GM18499 (cell line): Measurements from ENCODE around the gene FAM174C.

Source experiments
- ATAC-seq: cut with Tn5 transposase; IDR thresholded peaks from one replicate; pipeline ENCODE4 v1.9.1; 2021; ENCODE audit warnings: moderate number of reproducible peaks; ENCODE audit not compliant: insufficient read depth, unreplicated experiment

The FAM174C gene

DNA sequence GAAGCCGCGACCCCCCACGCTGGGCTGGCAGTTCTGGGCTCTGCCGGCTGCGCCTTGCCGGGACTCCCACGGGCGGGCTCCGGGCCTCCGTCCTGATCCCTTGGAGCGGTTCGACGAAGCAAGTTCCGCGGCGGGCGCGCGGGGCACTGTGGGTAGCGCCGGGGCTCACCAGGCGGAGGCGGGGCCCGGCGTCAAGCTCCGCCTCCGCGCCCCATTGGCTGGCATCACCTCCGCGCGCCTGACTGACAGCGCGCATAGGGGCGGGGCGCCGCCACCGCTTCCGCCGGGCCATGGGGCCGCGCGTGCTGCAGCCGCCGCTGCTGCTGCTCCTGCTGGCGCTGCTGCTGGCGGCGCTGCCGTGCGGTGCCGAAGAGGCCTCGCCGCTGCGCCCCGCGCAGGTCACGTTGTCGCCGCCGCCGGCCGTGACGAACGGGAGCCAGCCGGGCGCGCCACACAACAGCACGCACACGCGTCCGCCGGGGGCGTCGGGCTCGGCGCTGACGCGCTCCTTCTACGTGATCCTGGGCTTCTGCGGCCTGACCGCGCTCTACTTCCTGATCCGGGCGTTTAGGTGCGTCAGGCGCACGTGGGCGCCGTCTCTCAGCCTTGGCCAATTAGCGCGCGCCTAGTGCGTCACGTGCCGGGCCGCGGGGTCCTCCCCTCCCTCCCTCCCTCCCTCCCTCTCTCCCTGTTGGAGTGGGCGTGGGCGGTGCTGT lies at the start of gene FAM174C:
Gene FAM174C (plus strand): TSS at position 271 of the 716 bp plus-strand sequence. CDS start 20 bp downstream, at position 291.
- ATAC-seq: peak; percentile 42

DNA sequence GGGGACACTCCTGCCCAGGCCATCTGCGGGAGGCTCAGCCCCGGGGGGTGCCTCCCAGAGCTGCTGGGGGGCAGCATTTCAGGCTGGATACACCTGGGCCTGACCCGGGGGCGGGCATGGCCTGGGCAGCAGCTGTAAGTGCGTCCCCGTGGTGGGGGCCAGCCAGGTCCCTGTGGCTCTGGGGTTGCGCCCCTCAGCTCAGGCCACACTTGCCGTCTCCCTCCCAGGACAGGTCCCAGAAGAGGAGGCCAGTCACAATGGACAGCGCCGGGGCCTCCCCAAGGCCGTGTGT lies 49.2 kb upstream of the FAM174C start:
- no peak for ATAC-seq

DNA sequence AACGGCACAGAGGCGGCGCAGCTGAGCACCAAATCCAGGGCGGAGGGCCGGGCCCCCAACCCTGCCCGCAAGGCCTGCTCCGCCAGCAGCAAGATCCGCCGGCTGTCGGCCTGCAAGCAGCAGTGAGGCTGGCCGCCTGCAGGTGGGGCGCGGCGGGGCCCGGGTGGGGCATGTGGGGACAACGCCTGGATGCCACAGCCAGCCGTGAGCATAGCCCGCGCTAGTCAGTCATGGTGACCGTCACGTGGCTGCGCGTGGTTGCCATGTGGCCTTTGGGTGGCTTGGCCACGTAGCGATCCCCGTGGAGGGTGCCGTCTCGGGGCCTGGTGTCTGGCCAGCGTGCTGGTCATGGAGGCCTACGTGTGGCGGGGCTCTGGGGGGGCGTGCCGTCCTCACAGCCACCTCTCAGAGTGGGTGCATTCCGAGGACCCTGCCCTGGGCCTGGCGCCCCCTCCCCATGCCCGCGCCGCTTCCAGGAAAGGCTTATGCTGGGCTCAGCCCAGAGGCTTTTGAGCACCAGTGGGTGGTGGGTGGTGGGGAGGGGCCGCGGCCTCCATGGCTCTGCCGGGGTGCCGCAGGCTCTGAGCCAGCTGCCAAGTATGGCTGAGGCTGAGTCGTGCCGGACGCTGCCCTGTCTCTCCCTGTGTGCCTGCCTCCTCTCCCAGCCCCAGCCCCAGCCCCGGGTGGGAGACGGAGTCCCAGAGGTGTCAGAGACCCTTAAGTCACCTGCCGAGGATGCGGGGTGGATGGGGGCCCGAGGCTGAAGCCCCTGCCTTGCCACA lies 48.6 kb upstream of the FAM174C start:
- no peak for ATAC-seq

DNA sequence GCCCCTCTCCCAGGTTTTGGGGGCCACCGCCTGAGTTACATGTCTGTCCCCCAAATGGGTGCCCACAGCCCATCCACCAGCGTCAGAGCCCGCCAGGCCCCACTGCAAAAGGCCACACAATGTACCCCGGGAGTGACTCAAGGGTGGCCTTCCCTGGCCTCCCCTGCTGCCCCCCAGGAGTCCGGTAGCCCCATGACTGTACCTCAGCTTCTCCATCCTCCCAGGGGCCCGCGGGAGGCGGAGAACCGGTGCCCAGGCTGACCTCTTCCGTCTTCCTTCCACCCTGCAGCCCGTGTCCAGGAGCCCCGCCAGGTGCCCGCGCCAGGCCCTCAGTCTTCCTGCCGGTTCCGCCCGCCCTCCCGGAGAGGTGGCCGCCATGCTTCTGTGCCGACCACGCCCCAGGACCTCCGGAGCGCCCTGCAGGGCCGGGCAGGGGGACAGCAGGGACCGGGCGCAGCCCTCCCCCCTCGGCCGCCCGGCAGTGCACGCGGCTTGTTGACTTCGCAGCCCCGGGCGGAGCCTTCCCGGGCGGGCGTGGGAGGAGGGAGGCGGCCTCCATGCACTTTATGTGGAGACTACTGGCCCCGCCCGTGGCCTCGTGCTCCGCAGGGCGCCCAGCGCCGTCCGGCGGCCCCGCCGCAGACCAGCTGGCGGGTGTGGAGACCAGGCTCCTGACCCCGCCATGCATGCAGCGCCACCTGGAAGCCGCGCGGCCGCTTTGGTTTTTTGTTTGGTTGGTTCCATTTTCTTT lies 47.9 kb upstream of the FAM174C start:
- ATAC-seq: no peak

DNA sequence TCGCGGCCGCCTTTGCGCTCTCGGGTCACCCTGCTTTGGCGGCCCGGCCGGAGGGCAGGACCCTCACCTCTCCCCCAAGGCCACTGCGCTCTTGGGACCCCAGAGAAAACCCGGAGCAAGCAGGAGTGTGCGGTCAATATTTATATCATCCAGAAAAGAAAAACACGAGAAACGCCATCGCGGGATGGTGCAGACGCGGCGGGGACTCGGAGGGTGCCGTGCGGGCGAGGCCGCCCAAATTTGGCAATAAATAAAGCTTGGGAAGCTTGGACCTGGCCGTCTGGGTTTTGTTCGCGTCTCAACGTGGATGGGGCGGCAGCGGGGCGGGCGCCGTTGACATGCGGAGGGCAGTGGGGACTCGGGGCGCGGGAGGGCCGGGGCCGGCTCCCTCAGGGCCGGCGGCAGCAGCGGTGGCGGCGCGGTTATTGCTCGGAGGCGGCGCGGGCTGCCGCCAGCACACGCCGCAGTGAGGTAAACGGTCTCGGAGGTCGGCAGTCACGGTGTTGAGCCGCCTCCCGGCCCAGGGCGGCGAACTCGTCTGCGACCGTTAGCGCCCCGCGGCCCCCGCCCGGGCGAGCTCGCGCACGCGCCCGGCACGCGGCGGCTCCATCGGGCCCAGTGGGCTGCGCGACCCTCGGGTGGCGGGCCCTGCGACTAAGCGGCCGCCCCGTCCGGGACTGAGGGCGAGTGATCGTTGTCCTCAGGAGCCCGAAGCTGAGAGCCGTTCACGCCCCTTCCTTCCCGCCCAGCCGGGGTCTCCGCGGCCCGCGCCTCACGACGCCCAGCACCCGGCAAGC lies 47.0 kb upstream of the FAM174C start:
- no peak for ATAC-seq

DNA sequence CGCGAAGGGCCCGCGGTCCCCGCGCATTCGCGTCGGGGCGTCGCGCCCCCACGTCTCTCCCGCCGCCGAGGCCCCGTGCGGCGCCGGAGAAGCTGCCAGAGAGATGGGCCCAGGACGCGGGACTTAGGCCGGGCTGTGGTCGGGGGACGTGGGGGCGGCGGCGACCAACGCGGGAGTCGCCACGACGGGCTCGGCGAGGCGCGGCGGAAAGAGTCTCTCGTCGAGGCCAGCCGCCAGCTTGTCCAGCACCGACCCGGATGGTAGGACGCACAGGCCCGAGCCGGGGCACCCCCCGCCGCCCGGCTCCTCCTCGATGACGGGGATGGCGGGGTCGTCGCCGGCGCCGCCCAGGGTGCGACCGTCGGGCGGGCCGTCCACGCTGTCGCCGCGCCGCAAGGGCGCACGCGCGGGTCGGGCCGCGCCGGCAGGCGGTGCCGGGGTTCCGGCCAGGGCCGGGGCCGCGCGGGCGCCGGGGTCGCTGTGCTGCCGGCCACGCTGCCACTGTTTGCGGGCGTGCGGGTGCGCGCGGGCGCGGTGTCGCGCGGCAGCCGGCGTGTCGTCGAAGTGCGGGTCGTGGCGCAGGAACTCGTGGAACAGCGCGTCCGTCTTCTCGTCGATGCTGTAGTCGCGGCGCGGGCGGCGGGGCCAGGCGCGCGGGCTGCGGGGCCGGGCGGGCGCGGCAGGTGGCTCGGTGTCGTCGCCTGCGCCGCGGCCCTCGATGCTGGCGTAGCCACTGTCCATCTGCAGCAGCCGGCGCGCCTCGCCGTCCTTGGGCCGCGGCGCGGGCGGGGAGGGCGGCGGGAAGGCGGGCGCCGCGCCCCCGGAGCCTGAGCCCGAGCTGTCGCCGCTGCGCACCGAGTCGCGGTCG lies 46.0 kb upstream of the FAM174C start:
- ATAC-seq: no peak

DNA sequence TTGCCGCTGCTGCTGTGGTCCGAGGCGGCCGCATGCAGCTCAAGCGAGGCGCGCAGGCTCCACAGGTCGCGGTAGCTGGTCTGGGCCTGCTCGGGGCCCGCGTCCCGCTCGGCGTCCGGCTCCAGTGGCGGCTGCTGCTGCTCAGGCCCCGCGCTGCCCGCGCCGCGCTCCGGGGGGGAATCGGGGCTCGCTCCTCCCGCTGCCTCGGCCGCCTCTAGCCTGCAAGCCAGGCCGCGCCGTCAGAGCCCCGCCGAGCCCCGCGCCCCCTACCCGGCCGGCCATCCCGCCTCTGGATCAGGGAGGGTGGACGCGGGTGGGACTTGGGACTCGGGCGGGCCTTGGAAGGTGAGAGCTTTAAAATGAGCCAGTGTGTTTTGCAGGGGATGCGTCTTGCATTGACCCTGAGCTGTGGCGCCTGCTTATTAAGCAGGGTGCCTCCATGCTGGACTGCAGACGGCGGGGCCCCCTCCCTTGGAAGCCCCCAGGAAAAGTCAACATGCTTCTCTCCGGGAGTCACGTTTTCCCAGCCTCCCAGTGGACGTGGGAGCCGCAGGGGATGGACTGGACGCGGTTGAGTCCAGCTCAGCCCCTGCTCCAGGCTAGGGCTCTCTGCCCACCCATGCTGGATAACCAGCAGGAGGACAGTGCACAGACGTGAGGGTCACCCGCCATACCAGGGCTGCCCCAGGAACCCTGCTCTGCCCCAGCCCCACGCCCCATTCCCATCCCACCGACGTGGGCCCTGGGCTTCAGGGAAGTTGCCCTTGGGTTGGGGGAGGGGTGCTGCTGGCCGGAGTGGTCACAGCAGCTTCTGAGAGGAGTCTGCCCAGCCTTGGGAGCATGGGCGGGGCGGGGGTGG lies 45.2 kb upstream of the FAM174C start:
- ATAC-seq: no peak

DNA sequence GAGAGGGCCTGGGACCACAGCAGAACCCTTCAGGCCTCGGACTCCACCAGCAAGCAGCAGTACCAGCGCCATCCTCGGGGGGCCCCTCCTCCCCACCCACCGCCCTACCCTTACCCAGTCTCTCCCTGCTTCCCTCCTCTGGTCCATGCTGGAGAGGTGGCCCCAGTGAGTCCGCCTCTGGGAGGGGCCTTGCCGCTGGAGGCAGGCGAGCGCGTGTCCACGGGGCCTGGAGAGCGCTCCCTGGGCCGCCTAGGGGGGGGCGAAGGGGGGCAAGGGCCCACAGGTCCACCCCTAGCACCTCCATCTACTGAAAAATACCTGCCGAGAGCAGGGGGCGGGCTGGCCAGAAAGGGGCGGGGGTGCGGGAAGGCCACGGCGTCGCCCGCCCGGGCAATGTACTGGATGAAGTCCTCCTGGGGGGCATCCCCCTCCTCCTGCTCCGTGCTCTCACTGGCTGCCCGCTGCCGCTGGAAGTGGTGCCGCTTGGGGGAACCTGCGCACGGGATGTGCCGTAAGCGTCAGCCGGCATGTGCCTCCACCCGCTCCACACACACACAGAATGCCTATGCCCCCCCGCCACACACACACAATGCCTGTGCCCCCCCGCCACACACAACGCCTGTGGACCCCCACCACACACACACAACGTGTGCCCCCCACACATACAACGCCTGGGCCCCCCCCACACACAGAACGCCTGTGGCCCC lies 44.4 kb upstream of the FAM174C start:
- ATAC-seq: no peak

DNA sequence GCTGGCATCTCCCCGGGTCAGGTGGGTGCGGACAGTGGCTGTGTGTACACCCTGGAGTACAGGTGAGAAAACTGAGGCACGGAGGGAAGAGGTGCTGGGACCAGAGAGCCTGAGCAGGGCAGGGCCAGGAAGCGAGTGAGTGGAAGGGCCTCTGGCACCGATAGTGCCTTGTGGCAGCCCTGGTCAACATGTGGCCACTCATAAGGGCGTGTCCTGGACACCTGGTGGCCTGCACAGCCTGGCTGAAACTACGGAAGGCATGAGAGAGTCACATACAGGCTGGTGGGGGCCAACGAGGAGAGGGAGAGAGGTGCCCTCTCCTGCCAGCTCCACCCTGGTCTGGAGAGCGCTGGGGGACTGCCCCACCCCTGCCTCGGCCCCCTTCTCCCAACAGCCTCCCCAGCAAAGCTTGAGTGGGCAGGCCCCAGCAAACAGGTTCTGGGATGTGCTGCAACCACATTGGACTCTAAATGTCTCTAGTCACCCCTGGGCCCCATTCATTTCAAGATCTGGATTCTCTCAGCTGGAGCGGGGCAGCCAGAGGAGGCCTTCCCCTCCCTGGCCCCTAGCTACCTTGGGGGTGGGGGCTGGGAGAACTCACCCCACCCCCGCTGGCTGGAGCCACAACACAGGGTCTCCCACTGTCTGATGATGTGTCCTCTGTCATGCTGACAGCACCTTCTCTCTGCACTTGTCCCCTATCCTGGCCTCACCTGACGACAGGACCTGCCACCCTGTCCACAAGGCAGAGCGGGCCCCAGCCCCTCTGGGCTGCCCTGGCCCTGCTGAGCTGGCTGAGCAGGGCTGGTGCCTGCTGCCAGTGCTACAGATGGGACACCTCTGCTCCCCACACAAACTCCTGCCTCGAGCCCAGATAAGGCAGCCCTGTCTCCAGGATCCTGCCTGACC lies 43.3 kb upstream of the FAM174C start:
- no peak for ATAC-seq

DNA sequence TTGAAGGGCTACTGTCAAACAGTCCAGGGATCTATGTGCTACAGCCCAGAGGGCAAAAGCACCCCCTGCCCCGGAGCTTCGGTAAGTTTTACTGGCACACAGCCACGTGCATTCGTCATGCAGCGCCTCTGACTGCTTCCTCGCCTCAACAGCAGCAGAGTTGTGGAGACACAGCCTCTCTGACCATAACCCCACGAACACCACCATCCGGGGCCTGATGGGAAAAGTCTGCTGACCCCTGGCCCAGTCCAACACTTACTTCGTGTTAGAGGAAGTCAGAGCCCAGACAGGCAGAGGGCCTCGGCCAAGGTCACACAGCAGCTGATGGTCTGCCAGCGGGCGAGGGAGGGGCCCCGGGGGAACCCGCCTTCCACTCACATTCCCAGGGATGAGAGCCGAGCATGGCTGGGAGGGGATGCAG lies 42.7 kb upstream of the FAM174C start:
- ATAC-seq: no peak

DNA sequence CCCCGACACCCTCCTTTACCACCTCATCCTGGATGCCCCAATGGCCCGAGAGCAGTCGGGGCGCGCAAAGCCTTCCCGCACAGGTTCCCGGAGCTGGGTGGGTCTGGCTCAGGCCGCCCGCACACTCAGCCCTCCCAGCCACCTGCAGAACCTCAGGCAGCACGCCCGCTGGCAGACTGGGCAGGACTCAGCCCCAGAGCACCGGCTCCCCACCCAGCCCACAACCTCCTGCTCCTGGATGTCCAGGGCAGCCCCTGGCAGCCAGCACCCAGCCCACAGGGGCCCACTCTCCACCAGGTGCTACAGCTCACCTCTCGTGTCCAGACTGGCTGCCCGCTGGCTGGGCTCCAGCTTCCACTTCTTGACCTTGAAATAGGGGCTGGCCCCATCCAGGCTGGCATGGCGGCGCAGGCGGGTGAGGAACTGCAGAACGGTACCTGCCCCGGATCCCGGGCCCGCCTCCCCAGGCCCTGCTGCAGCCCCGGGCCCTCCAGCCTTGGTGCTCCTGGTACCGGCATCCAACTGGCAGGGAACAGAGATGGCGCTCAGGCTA lies 42.1 kb upstream of the FAM174C start:
- no peak for ATAC-seq

DNA sequence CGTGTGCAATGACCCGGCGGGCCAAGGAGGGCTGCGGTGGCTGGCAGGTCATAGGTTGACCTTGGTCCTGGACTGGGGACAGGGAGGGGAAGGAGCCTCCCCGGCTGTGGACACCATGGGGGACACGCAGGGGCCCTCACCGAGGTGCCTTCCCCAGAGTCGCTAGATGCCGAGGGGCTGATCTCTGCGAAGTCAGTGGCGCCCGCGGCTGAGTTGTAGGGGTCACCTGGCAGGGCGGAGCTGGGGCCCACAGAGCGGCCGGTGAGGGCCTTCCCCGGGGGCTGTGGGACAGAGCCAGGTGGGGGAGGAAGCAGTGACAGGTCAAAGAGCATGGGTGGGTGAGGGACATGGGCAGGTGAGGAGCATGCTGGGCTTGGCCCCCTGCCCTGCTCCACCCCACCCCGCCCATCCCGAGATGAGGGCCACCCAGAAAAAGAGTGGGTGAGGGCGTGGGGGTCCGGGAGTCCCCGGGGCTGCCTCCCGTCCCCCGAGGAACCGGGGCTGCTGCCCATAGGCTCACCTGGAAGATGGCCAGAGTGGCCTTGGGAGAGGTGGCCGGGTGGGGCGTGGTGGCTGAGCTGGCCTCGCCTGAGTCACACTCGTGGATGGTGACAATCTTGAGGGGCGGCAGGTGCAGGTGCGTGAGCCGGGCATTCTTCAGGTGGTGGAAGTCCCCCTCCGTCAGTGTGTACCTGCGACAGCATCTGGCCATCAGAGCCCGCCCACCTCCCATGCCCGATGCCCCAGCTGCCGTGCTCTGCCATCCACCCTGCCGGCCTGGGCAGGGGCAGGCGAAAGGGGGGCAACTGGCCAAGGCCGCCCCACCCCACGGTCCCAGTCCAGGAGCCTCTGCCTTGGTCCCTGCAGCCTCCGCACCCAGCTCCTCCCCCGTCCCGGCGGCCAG lies 41.0 kb upstream of the FAM174C start:
- ATAC-seq: no peak

DNA sequence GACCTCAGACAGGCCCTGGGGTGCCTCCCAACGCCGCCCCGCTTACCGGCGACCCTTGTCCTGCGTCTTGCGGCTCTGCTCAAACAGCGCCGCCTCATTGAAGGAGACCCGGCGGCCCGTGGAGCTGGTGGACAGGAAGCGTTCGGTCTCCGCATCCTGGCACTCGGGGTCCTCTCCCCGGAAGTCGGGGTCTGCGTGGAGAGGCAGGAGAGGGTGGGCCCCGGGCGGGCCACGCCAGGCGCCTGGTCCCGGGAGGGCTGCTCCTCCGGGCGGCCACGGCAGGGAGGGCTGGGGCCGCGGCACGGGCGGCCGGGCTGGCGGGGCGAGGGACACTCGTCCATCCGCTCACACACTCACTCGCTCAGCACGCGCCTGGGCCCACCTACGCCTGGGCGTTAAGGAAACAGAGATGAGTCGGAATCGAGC lies 40.4 kb upstream of the FAM174C start:
- ATAC-seq: no peak

DNA sequence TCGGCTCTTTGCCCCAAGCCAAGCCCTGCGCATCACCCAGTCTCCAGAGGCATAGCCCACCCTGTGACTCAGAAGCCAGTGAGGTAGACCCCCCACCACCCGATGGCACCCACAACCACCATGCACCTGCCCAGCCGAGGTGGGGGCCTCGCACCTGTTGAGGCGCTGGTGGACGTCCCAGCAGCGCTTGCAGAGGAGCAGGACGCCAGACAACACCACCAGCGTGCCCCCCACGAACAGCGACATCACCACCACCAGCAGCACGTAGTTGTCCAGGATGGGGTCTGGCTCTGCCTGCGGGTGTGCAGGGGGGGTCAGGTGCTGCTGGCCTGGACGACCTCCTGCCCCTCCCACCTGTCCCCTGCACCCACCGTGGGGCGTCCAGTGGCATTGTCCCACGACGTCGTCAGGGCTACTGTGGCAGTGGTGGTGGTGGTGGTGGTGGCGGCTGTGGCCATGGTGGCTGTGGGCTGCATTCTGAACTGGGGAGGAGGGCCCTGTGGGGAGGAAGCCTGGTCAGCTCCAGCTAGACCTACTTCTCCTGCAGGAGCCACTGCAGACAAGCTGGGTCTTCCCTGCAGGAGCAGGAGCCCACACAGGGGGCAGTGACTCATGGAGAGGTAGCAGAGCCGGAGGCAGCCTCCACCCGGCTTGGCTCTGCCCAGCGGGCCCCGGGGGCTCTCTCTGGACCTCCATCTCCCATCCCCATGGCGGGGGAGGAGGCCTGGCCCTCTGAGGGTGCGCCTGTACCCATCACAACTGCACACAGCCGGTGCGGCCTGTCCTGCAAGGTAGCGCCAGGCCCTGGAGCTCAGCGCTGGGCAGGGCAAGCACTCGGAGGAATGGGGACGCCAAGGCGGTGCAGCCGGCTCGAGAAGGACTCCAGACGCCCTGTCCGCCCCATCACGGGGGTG lies 39.4 kb upstream of the FAM174C start:
- no peak for ATAC-seq

DNA sequence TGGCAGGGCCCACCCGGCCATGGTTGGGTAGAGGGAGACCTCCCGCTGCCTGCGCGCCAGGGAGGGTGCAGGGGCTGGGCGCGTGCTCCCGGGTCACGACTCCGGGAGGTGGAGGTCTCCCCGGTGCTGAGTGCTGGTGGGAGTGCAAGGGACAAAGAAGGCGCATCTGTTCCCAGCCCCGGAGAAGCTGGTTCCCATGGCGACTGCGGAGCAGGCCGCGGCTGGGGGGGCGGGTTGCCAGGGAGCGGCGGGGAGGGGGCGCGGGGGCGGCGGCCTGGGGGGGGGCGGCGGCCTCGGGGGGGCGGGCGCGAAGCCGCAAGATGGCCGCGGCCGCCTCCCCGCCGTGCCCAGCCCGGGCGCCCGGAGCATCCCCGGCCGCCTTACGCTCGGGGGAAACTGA lies 38.8 kb upstream of the FAM174C start:
- ATAC-seq: no peak
